ENCODE data around the gene PRICKLE2.

Gene PRICKLE2

DNA sequence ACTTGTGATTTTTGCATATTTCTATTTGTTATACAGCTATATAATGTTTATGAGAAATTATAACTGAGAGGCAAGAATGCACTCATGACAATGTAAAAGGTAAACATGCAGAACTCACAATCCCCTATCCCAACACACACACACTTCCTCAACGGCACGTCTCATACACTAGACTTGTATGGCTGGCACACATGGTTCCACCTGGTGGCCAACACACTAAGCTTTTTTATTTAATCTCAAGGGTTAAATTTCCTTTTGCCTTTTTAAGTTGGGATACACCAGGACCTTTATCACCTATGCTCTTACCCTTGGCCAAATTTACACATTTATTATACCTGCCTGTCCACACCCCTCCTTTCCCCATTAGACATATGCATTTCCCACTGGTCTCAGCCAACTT lies 113.4 kb downstream of the PRICKLE2 start:
- TF ChIP-seq, protein P1, sequence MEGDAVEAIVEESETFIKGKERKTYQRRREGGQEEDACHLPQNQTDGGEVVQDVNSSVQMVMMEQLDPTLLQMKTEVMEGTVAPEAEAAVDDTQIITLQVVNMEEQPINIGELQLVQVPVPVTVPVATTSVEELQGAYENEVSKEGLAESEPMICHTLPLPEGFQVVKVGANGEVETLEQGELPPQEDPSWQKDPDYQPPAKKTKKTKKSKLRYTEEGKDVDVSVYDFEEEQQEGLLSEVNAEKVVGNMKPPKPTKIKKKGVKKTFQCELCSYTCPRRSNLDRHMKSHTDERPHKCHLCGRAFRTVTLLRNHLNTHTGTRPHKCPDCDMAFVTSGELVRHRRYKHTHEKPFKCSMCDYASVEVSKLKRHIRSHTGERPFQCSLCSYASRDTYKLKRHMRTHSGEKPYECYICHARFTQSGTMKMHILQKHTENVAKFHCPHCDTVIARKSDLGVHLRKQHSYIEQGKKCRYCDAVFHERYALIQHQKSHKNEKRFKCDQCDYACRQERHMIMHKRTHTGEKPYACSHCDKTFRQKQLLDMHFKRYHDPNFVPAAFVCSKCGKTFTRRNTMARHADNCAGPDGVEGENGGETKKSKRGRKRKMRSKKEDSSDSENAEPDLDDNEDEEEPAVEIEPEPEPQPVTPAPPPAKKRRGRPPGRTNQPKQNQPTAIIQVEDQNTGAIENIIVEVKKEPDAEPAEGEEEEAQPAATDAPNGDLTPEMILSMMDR (IDR thresholded peaks at IDR 0.05; ENCODE audit: borderline replicate concordance, insufficient read depth, low read depth, low read length): no peak
- H3K4me3 ChIP-seq (ENCODE audit: low read depth, low read length): no peak overlapping the region

DNA sequence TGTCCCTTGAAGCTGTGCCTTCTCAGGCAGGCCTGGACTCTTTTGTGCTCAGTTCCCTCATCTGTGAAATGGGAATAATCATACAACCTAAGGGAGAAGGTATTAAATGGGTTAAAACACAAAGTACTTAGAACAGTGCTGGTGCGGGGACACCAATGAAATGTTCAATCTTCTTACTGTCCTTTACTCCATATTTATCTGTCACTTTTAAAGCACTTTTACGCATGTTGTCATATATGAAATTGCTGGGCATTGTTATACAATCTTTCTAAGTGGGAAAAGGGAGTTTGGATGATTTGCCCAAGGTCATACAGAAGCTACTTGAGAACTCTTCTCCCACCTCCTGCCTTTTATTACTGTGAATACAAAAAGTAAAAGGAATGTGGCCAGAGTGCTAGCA lies 114.2 kb downstream of the PRICKLE2 start:
- H3K4me3 ChIP-seq (ENCODE audit: low read depth, low read length): no peak overlapping the region
- TF ChIP-seq, protein P1 (IDR thresholded peaks at IDR 0.05; ENCODE audit: borderline replicate concordance, insufficient read depth, low read depth, low read length): no peak

DNA sequence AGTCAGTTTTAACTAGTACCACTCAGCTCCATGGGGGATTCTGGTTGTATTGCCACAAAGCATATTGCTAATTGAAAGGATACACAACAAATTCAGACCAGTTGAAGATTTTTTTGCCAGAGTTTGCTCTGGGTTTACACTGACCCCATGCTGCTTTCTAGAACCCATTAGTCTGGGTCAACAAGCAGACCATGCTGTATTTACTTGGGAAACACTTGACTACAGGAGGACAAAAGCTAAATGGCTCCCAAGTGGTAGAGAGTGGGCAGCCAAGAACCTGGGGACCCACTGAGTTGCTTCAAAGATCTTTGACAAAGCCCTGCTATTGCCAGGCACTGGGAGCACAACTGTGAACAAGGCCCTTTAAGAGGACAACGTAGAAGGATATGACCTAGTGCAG lies 115.2 kb downstream of the PRICKLE2 start:
- H3K4me3 ChIP-seq (ENCODE audit: low read depth, low read length): no peak overlapping the region
- TF ChIP-seq, protein P1 (IDR thresholded peaks at IDR 0.05; ENCODE audit: borderline replicate concordance, insufficient read depth, low read depth, low read length): no peak

DNA sequence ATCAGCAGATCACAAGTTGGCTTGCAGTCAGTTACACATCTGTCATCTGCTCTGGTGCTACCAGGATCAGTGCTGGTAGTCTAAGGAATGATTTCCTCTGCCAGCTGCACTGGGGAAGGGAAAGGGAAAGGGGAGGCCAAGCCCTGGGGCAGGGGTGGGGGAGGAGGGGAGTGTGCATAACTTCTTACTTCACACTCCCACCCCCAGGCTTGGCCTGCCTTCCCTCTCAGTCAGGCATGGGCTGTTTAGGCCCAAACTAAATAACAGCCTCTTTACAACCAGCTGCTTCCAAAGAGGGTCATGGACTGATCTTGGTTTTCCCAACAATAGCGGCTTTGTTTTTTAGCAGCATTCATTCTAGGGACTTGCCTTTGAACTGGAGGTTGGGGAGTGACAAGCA lies 115.8 kb downstream of the PRICKLE2 start:
- TF ChIP-seq, protein P1 (IDR thresholded peaks at IDR 0.05; ENCODE audit: borderline replicate concordance, insufficient read depth, low read depth, low read length): no peak
- H3K4me3 ChIP-seq (ENCODE audit: low read depth, low read length): no peak overlapping the region

DNA sequence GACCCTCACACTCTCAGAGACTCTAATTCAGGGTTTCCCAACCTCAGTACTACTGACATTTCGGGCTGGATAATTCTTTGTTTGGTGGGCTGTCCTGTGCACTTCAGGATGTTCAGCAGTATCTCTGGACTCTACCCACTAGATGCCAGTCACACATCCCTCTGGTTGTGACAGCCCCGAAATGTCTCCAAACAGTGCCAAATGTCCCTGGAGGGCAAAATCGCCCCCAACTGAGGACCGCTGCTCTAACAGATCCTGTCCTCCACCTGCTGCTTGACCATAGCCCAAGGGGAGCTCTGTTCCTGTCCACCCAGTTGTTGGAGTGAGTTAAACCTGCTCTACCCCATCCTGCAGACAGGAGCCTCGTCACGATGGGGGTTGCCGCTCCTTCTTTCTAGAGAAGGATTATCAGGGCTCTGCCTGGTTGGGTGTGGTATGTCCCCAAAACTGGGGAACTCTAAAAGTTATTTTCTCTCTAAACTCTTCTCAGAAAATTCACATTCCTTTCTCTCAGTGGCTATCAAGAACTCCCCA lies 116.4 kb downstream of the PRICKLE2 start:
- TF ChIP-seq, protein P1 (IDR thresholded peaks at IDR 0.05; ENCODE audit: borderline replicate concordance, insufficient read depth, low read depth, low read length): no peak

DNA sequence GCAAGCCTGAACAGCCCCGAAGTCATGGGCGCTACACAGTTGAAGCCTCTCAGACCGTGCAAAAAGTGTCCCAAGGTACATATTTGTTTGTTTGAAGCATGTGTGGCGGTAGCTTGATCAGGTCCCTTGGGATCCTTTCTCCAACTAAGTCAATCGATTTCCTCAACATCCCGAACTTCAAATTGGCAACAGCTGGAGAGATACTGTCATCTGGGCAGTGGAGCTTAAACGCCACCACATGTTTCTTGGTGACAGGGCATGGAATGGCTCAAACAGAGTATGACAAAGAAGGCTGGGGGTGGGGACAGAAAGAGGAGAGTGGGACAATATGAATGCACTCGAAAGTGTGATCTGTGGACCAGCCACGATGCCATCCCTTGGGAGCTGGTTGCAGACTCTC lies 117.0 kb downstream of the PRICKLE2 start:
- TF ChIP-seq, protein P1 (IDR thresholded peaks at IDR 0.05; ENCODE audit: borderline replicate concordance, insufficient read depth, low read depth, low read length): no peak
- H3K4me3 ChIP-seq (ENCODE audit: low read depth, low read length): no peak overlapping the region

More for the DNA sequence above, 116.4 kb downstream of the PRICKLE2 start:
- H3K4me3 ChIP-seq (ENCODE audit: low read depth, low read length): no peak overlapping the region

DNA sequence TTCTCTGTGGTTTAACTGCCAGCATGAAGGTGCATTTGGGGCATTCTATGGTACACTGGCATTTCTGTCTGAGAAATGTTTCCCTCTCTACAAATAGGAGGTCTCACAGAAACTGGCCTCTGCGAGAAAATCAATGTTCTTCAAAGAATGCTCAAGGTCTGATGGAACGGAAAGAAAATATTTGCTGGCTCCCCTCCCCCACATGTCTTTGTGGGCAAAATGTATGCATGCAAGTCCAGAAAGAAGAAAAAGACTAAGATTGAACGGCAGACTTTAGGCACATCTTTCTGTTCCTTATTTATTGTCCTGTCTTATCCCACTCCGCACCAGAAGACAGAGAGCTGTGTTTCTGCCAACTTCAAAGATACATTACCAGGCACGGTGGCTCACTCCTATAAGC lies 118.1 kb downstream of the PRICKLE2 start:
- no peak overlapping the region for H3K4me3 ChIP-seq (ENCODE audit: low read depth, low read length)
- TF ChIP-seq, protein P1 (IDR thresholded peaks at IDR 0.05; ENCODE audit: borderline replicate concordance, insufficient read depth, low read depth, low read length): no peak
